ENCODE measurements around the gene CARNS1.

CARNS1 gene

GRCh38 chr11:67376063-67376820 is 39.2 kb upstream of the CARNS1 start:
- no peak for DNase-seq

DNA sequence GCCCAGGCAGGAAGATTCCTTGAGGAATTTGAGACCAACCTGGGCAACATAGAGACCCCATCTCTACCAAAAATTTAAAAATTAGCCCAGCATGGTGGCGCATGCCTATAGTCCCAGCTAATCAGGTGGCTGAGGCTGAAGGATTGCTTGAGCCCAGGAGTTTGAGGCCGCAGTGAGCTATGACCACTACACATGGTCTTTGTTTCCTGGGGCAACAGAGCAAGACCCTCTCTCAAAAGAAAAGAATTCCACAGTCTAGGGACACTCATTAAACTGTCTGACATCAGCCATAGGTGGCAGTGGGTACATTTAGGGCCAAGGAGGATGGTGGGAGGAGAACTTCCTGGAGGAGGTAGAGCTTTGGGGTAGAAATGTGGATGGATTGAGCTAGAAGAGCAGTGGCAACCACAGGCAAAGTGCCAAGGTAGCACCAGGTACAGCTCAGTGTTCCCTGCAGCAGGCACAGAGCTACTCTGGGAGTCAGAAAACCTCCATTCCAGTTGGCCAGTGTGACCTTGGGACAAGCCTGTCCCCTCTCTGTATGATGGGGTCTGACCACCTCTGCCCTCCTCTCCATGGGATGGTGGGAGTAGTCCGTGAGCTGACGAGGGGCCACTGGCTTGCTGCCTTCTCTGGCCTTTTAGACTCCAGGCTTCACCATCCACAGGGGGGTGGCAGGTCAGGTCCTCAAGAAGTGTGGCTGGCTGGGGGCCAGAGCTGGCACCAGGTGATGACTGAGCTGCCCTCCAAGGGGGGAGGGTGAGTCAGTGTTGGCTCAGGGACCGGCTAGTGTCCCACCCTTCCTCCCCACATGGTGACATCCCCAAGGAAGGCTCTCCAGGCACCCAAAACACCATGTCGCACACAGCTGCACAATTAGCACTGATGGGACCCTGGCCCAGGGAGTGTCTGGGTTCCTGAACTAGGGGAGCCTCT is 38.3 kb upstream of the CARNS1 start:
- DNase-seq: no peak

GRCh38 chr11:67378544-67378943 is 36.9 kb upstream of the CARNS1 start:
- DNase-seq: no peak

- DNase-seq: no peak
Observed at GRCh38 chr11:67379061-67380058, 36.1 kb upstream of the CARNS1 start.

GRCh38 chr11:67381244-67381972 is 34.1 kb upstream of the CARNS1 start:
- no peak for DNase-seq

- peak; percentile 77 for DNase-seq
Observed at GRCh38 chr11:67382276-67383136, 33.0 kb upstream of the CARNS1 start.

- no peak for DNase-seq
Observed at GRCh38 chr11:67384851-67385366, 30.6 kb upstream of the CARNS1 start.

DNA sequence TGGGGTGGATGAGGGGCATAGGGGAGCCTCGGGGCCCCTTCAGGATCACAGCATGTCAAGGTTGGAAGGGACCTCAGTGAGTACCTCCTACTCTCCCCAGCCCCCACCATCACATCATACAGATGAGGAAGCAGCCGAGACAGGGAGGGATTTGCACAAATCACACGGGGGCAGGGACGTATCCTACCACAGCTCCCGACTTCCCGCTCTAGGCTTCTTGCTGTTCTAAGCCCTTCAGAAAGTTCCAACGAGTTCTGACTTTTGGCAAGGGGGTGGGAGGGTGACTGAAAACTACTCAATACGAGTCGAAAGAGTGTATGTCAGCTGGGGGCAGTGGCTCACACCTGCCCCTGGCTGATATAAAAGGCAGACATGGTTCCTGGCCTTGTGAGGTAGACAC is 28.4 kb upstream of the CARNS1 start:
- DNase-seq: peak; percentile 31

- DNase-seq: no peak
Observed at GRCh38 chr11:67387518-67387917, 28.0 kb upstream of the CARNS1 start.

DNA sequence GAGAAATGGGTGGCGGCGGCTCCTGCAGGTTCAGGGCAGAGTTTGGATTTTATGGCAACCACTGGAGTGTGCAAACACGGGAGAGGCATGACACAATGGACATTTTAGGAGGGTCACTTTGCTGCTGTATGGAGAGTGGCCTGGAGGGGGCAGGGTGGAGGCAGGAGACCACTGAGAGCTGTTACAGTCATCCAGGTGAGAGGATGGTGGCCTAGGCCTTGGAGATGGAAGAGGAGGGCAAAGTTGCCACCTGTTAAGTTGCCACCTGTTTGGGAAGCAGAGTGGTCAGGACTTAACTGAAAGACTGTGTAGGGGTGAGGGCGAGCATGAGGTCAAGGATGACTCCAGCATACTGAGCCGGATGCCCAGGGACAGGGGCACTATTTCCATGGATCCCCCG is 26.0 kb upstream of the CARNS1 start:
- DNase-seq: peak; percentile 27

DNA sequence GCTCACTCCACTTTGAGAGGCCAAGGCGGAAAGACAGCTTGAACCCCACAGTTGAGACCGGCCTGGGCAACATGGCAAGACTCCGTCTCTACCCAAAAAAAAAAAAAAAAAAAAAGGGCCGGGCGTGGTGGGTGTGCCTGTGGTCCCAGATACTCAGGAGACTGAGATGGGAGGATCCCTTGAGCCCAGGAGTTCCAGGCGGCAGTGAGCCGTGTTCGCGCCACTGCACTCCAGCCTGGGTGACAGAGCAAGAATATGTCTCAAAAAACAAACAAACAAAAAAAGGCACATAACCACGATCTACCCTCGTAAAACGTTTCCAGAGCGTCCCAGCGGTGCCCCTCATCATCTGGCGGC is 24.6 kb upstream of the CARNS1 start:
- DNase-seq: no peak

GRCh38 chr11:67391304-67392182 is 23.9 kb upstream of the CARNS1 start, which contains the start of gene RAD9A:
RAD9A (plus strand) TSS chr11:67391986; CDS start chr11:67392045, 59 bp downstream.
- DNase-seq: peak; percentile 90

GRCh38 chr11:67392183-67392715 is 23.2 kb upstream of the CARNS1 start:
- no peak for DNase-seq

DNA sequence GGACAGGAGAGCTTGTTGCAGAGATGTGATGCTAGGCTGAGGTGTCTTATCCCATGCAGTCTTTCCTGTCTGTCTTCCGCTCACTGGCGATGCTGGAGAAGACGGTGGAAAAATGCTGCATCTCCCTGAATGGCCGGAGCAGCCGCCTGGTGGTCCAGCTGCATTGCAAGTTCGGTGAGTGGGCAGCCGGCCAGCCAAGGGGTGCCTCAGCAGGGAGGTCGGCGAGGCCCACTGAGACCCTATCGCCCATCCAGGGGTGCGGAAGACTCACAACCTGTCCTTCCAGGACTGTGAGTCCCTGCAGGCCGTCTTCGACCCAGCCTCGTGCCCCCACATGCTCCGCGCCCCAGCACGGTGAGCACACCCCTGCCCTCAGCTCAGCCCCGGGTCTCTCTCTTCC is 22.0 kb upstream of the CARNS1 start:
- no peak for DNase-seq

- no peak for DNase-seq
Observed at GRCh38 chr11:67393990-67394389, 21.5 kb upstream of the CARNS1 start.

- no peak for DNase-seq
Observed at GRCh38 chr11:67395555-67396258, 19.8 kb upstream of the CARNS1 start.

DNA sequence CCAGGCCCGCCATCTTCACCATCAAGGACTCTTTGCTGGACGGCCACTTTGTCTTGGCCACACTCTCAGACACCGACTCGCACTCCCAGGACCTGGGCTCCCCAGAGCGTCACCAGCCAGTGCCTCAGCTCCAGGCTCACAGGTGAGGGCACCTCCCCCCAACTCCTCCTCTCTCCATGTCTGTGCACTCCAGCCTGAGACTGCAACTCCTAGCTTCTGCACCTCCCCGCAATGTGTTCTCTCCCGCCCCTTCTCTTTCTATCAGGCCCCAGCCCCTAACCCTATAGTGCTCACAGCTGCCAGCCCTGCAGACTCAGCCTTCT is 19.3 kb upstream of the CARNS1 start:
- DNase-seq: no peak

DNA sequence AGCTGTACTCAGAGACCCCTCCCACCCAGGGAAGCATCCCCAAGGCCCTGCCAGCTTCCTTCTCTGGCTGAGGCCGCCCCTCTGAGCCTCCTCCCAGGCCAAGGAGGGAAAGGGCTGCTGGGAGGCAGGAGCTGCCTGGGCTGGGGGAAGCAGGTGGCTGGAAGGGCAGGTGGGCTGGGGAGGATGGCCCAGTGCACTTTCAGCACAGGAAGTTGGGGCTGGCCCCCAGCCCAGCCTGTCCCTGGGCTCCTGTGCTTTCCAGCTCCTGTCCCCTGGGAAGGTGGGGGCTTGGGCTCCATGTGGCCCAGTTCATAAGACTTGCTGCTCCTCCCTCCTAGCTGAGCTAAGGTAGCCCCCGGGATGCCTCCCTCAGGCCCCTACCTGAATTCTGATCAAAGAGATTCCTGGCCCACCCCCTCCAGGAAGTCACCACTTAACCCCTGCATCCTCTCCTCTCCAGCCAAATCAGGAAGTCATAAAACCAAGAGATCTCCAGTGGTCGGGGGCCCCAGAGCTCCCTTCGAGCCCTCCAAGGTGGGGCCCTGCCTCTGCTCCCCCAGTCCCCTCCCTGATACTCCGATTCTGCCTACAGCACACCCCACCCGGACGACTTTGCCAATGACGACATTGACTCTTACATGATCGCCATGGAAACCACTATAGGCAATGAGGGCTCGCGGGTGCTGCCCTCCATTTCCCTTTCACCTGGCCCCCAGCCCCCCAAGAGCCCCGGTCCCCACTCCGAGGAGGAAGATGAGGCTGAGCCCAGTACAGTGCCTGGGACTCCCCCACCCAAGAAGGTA is 18.7 kb upstream of the CARNS1 start:
- no peak for DNase-seq

Measured in GDM1 (cell line).